HepG2 (cell line): ENCODE measurements around the gene NISCH. TPM values are rescaled to one million over a fixed set of nuclear protein-coding genes. Genes with fewer than 3 reads are reported as not detected.

Source experiments
- AHDC1 ChIP-seq: sonication (generic); formaldehyde crosslinking; IDR thresholded peaks from 2 replicates; pipeline ENCODE4 v1.5.1; 2020; ENCODE audit warnings: mild to moderate bottlenecking, missing genetic modification reagents, borderline replicate concordance
- CBX1 ChIP-seq: IDR thresholded peaks from one replicate; pipeline ENCODE4 v1.6.1; 2016; ENCODE audit warnings: antibody characterized with exemption, low read depth
- CREBL2 ChIP-seq: sonication (generic); formaldehyde crosslinking; IDR thresholded peaks from 2 replicates; pipeline ENCODE4 v1.8.1; 2023; ENCODE audit warnings: missing genetic modification reagents, mild to moderate bottlenecking, borderline replicate concordance
- ELF3 ChIP-seq: IDR thresholded peaks from 2 replicates; pipeline ENCODE4 v1.6.1; 2016; ENCODE audit warnings: missing genetic modification reagents, missing compliant biosample characterization
- ETS1 ChIP-seq: sonication (generic); formaldehyde crosslinking; IDR thresholded peaks from 2 replicates; pipeline ENCODE4 v1.4.0; 2020; ENCODE audit warnings: missing genetic modification reagents
- HDAC2 ChIP-seq: sonication (generic); formaldehyde crosslinking; IDR thresholded peaks from 2 replicates; pipeline ENCODE4 v1.4.0; 2020; ENCODE audit warnings: missing genetic modification reagents
- IRX3 ChIP-seq: sonication (generic); formaldehyde crosslinking; IDR thresholded peaks from 2 replicates; pipeline ENCODE4 v1.8.1; 2023; ENCODE audit warnings: mild to moderate bottlenecking, low read depth, missing genetic modification reagents, borderline replicate concordance
- KLF11 ChIP-seq: IDR thresholded peaks from 2 replicates; pipeline ENCODE4 v1.6.1; 2016; ENCODE audit warnings: missing compliant biosample characterization
- KLF13 ChIP-seq: sonication (generic); formaldehyde crosslinking; IDR thresholded peaks from 2 replicates; pipeline ENCODE4 v1.4.0; 2020; ENCODE audit warnings: mild to moderate bottlenecking, missing genetic modification reagents
- MTERF4 ChIP-seq: sonication (generic); formaldehyde crosslinking; IDR thresholded peaks from 2 replicates; pipeline ENCODE4 v1.8.0; 2023; ENCODE audit warnings: mild to moderate bottlenecking, missing genetic modification reagents
- MYNN ChIP-seq: sonication (generic); formaldehyde crosslinking; IDR thresholded peaks from 2 replicates; pipeline ENCODE4 v1.4.0; 2020; ENCODE audit warnings: mild to moderate bottlenecking, low read depth, missing genetic modification reagents
- PTBP1 ChIP-seq: fragments of 200-400 bp; formaldehyde crosslinking; IDR thresholded peaks from 2 replicates; pipeline ENCODE4 v1.6.1; 2018; ENCODE audit warnings: low read length, low read depth; ENCODE audit not compliant: poor library complexity, severe bottlenecking
- REXO4 ChIP-seq: sonication (generic); formaldehyde crosslinking; IDR thresholded peaks from 2 replicates; pipeline ENCODE4 v1.8.0; 2022; ENCODE audit warnings: missing genetic modification reagents, mild to moderate bottlenecking, borderline replicate concordance
- SALL1 ChIP-seq: sonication (generic); formaldehyde crosslinking; IDR thresholded peaks from 2 replicates; pipeline ENCODE4 v1.8.0; 2022; ENCODE audit warnings: mild to moderate bottlenecking, missing genetic modification reagents
- YEATS4 ChIP-seq: sonication (generic); formaldehyde crosslinking; IDR thresholded peaks from 2 replicates; pipeline ENCODE4 v1.4.0; 2020; ENCODE audit warnings: missing genetic modification reagents, borderline replicate concordance
- ZNF430 ChIP-seq: sonication (generic); formaldehyde crosslinking; IDR thresholded peaks from 2 replicates; pipeline ENCODE4 v1.9.0; 2021; ENCODE audit warnings: mild to moderate bottlenecking, missing genetic modification reagents
- ZNF503 ChIP-seq: sonication (generic); formaldehyde crosslinking; IDR thresholded peaks from 2 replicates; pipeline ENCODE4 v1.4.0; 2020; ENCODE audit warnings: missing genetic modification reagents
- ZNF652 ChIP-seq: IDR thresholded peaks from 2 replicates; pipeline ENCODE4 v1.6.1; 2016; ENCODE audit warnings: low read depth, borderline replicate concordance
- ZNF749 ChIP-seq: sonication (generic); formaldehyde crosslinking; IDR thresholded peaks from 2 replicates; pipeline ENCODE4 v1.8.0; 2022; ENCODE audit warnings: mild to moderate bottlenecking, missing genetic modification reagents, moderate library complexity, borderline replicate concordance
- polyA plus RNA-seq, 8 experiments: library from polyadenylated mRNA; depleted of rRNA in 3 of 8; stranded (reverse) in 7 of 8; unstranded in 1 of 8; fragments of >200 nt; fragmentation: Illumina TruSeq in 4 of 8; extraction: Trizol in 4 of 8; gene quantifications; 2 replicates each; pipeline versions ENCODE4 v1.2.1 to v1.2.3, GENCODE V29; 2011 to 2016; ENCODE audit warnings: low read depth in 4 of 8, missing spikeins in 1 of 8, mixed read lengths in 1 of 8; ENCODE audit not compliant: insufficient read depth in 1 of 8
- total RNA-seq, 5 experiments: library from RNA; depleted of rRNA; stranded (reverse); fragments of >200 nt; fragmentation: Illumina TruSeq; extraction: Trizol; gene quantifications; 2 replicates each; pipeline ENCODE4 v1.2.3, GENCODE V29; 2016; ENCODE audit warnings: low read depth in 1 of 5

Gene NISCH
- total and polyA plus RNA-seq, 2 of the 13 experiments (the other 11 are each of a cell fraction or from before 2014, with no cell fraction given) = 27.0 to 47.6 TPM

- TF ChIP-seq CREBL2 (CRISPR knock-in tag) (no peak), MYNN (no peak), KLF13 (CRISPR knock-in tag) (no peak), SALL1 (CRISPR knock-in tag) (peak; percentile 64), ZNF652 (CRISPR knock-in tag) (no peak), ELF3 (CRISPR knock-in tag) (peak; percentile 64), ZNF430 (CRISPR knock-in tag) (peak; percentile 84; the same call in 1 of the 2 replicates), ZNF503 (CRISPR knock-in tag) (no peak), PTBP1 (no peak), ZNF749 (peak; percentile 65; the same call in 1 of the 2 replicates), CBX1 (peak; percentile 58), IRX3 (CRISPR knock-in tag) (no peak), HDAC2 (CRISPR knock-in tag) (0 out of 2 replicates have a peak, but pooled peaks have one; percentile 31), KLF11 (CRISPR knock-in tag) (no peak), MTERF4 (no peak), YEATS4 (CRISPR knock-in tag) (no peak), REXO4 (CRISPR knock-in tag) (no peak), ETS1 (no peak), AHDC1 (CRISPR knock-in tag) (no peak)
Observed at GRCh38 chr3:52444860-52445793, 10.3 kb upstream of the NISCH start, which contains the start of gene SEMA3G (continued).
